NCI-H345 (cell line): ENCODE data around the gene ZNF692.
A peak's percentile ranks its signal among the peaks of the same experiment; 100 is the strongest.

Experiments
- DNase-seq: peaks from one replicate; lab custom pipeline; 2025; lab: John Stamatoyannopoulos, UW

The ZNF692 gene

DNA sequence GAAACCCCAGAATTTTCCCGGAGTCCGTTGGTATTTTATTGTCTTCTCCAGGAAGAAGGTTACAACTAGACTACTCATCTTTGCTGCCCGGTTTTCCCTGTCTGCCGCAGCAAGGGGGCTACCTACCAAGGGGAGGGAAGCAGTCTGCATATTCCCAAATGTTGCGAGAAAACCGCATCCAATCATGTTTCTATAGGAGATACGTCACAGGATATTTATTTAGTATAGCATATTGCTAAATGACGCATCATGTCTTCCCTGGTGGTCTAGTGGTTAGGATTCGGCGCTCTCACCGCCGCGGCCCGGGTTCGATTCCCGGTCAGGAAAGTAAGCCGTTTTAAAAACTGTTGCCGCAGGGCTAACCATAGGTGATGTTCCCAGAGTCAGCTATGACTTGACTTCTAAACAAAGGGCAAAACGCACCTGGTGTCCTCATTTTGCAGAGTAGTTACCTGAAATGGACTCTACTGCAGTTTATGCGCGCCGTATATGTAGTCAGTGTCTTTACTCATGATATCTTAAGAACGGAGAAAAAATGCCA lies 15.2 kb upstream of the ZNF692 start:
- peak; percentile 92 for DNase-seq

DNA sequence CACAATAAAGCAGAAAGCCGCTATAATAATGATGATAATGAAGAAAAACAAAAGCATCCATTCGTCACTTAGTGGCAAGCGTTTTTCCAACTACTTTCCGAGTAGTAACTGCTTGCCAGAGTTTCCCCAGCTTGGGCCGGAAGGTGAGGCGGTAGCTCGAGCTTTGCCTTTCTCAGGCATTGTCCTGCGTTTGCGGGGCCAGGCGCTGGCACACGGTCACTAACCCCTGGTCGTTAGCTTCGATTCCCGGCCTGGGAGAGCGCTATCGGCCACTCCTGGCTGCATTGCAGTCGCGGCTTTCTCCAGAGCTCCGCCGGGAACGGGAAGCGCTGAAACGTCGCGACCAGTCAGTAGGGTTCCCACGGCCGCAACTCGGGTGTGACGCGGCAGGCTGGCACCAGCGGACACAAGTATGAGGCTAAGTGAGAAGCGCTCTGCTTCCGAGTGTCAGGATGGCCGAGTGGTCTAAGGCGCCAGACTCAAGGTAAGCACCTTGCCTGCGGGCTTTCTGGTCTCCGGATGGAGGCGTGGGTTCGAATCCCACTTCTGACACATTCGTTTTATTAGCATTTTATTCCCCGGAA lies 14.6 kb upstream of the ZNF692 start:
- DNase-seq = peak; percentile 94

- peak; percentile 79 for DNase-seq
Observed at GRCh38 chr1:248872752-248873408, 14.0 kb upstream of the ZNF692 start.

DNA sequence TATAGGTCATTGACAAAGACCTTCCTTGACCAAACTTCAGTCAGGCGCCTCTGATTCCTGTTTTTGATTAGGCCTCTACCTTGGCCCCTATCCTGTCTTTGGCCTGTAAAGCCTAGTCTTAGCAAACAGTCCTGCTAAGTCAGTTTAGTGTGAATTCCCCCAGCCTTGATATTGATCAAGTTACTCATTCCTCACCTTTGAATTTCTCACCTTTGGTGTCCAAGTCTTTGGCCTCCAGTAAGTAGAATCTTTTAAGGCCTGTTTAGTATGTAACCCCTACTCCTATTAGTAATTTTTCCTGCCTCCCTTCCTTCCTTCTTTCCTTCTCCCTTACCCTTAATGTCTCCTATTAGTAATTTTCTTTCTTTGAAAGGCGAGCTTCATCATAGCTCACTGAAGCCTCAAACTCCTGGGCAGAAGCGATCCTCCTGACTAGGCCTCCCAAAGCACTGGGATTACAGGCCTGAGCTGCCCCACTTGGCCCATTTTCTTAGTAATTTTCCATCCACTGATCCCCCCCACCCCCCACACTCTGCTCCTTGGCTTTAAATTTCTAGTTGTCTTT lies 13.0 kb upstream of the ZNF692 start:
- DNase-seq = no peak

DNA sequence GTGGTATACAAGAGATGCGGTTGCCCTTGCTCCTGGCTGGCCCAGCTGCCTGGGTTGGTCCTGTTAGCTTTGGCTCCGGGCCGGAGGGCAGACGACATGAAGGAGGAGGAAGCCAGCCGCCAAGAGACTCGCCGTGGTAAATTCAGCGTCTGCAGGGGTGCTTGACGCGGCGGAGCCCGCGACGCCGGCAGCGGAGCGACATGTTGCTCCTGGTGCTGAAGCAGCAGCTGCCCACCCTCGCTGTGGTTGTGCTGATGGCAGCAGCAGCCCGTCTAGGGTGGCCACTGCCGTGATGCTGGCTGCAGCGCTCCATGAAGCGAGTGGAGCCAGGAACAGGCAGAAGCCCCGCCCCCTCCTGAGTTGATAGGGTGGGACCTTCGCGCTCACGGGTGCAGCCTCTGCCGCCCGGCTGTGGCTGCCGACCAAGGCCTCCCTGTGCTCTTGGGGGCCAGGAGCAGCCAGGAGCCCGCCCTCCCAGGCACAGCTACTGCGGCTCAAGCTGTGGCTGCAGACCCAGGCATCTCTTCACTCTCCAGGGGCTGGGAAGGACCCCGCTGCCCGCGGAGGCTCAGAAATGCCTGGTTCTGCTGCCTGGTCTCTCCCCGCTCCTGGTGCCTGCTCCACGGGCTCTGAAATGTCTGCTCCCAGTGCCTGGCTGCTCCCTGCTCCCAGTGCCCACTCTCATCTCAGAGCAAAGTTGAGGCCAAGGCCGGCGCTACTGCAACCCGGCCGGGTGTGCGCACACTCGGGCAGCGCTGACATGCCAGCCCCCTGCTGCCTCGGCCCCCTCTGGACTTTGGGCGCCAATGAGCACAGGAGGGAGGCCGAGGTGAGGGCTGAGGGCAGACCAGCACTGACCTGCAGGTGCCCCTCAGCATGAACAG lies 4.4 kb upstream of the ZNF692 start:
- peak; percentile 83 for DNase-seq

GRCh38 chr1:248862695-248862997 lies 3.8 kb upstream of the ZNF692 start:
- DNase-seq = no peak

DNA sequence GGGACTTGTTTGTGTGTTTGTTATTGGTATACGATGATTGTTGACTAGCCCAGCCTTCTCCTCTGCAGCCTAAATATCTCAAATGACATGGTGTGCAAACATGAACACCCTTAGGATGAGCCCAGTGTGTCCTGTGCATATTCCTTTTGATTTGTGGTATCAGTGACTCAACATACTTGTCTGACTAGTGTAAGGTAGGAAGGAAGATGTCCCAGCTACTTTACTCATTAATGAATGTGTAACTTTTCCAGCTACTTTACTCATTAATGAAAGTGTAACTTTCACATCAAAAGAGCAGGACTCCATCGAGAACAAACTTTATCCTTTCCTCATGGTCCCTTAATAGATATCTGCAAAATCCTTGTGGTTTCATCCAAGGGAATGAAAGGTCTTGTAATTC lies 2.7 kb upstream of the ZNF692 start:
- no peak for DNase-seq

DNA sequence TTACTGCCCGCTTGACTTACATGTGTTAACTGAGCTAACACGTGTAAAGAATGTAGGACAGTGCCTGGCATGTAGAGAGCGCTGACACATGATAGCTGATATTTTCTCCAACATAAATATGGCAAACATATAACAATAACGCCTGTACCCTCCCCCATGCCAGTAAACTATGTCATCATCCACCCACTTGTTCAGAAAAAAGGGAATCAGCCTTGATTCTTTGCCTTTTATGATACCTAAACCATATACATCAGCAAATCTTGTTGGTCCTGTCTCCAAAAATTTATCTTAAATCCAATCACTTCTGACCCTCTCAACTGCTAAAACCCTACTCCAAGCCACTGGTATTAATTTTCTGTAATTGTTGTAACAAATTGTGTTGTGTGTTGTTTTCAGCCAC lies 1.1 kb upstream of the ZNF692 start:
- DNase-seq = no peak

DNA sequence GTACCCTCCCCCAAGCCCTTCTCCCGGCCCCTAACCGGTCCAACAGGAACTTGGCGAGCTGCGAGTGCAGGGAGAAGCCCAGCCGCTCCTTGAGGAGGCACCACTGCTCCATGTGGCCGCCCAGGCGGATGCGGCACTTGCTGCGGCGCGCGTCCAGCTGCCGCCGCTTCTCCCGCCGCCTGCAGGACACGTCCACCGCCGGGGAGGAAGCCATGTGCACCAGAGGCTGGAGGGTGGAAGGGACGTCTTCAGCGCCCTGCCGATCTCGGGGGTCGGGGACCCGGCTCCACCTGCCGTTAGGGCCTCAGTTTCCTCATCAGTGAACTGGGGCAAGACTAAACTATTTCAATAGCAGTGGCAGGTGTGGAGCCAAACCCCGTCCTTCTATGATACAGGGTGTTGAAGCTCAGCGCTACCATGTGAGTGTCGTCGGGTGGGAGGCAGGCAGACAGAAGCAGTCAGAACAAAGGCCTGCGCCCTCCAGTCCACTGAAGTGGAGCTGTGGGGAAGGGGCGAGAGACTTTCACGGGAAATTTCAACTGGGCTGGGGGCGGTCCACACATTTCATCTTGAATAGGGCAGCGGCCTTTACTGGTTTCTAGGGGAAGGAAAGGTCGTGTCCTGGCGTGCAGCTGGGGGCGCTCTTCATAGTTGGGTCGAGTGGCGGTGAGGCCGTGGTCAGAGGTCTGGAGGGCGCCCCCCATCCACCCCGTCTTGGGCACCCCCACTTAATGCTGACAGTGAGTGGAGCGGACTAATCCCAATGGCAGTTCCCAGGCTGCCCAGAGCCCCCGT lies 592 bp downstream of the ZNF692 start:
- peak; percentile 49 for DNase-seq

- no peak for DNase-seq
Observed at GRCh38 chr1:248857749-248858095, 1.2 kb downstream of the ZNF692 start.

- no peak for DNase-seq
Observed at GRCh38 chr1:248857201-248857600, 1.7 kb downstream of the ZNF692 start.

GRCh38 chr1:248856176-248856575 lies 2.7 kb downstream of the ZNF692 start:
- DNase-seq = no peak

DNA sequence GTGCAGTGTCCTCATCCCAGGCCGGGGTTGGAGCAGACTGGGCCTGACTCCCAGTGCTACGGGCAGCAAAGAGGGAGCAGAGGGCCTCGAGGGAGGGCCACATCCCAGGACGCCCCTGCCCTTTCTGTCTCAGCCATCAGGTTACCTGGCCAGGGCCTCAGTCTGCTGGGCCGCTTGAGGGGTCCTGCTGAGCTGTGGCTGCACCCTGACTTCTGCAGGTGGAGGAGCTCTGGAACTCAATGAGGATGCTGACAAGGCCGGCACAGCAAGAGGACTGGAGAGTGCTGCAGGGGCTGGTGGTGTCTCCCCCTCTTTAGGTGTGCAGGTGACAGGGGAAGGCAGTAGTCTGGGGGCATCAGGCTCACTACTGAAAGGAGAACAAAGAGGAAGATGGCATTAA lies 3.3 kb downstream of the ZNF692 start:
- DNase-seq = no peak

- DNase-seq = no peak
Observed at GRCh38 chr1:248853663-248854375, 5.1 kb downstream of the ZNF692 start.

DNA sequence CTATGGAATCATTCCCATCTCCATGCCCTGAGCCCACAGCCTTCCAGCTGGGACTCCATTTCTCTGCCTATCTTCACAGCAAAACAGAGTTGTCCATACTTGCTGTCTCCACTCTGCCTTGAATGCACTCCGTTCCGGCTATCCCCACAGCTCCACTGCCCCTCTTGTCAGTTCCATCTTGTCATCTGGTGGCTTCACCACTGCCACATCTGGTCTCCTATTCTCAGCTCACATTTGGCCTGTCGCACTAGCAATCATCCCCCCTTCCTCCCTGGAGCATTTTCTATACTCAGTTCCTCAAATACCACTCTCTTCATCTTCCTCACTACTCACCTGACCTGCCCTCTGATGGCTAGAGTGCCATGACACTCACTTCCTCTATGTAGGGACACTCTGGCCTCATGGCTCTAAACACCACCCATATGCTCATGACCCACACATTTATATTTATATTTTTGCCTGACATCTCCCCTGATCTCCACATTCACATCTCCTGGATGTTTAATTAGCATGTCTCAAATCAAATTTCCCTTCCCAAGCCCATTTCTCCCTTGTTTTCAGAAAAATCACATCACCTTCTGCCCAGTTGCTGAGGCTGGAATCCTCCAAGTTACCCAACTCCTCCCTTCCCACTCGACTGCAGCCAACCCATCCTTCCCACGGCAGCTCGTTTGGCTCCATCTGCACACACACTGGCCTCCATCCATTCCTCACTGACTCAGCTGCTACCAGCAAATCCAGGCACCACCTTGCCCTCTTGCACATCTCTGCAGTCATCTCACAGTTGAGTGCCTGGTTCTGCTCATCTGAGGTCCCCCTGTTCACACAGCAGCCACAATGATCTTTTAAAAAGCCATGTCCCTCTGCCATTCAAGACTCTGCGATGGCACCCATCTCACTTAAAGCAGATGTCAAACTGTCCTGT lies 6.1 kb downstream of the ZNF692 start:
- DNase-seq = no peak

GRCh38 chr1:248851390-248851789 lies 7.5 kb downstream of the ZNF692 start:
- DNase-seq = no peak

- DNase-seq = no peak
Observed at GRCh38 chr1:248850536-248851251, 8.2 kb downstream of the ZNF692 start.

DNA sequence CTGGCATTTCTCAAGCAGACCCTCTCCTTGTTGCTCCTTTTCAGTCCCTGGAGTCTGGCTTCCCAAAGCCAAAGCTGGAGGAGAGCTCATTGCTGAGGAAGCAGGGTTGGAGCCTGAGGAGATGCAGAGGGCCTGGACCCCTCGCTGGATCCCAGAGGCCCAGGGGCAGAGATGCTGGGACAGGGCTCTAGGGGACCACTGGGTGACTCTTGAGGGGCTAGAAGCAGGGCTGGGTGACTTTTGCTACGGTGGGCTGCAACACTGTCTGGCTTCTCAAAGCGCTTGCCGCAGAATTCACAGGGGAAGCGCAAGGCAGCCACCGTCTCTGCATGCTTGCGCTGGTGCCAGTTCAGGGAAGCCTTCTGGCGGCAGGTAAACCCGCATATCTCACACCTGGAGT lies 8.8 kb downstream of the ZNF692 start:
- DNase-seq = no peak

- DNase-seq = no peak
Observed at GRCh38 chr1:248849637-248850036, 9.2 kb downstream of the ZNF692 start.

DNA sequence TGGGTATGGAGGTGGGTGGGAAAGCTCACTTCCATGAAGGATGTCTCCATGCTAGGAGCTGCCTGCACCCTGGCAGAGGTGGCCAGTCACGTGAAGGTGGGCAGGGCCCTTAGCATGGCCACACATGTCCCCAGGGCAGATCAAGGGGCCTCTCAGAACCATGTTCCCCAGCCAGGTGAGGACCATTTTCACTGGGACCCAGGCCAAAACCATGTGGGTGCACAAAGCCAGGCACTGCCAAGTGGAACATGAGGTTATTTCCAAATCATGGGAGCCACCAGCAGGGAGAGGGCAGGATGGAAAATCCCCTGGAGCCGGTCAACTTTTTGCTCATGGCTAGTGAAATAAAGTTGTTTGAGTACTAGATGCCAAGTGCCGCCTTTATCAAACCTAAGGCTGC lies 9.7 kb downstream of the ZNF692 start:
- DNase-seq = no peak
